Liver (tissue), 9 donors: Measurements from ENCODE around the gene MAN2A1. TPM values are rescaled to one million over a fixed set of nuclear protein-coding genes. Genes with fewer than 3 reads are reported as not detected.

Experiments used
- DNase-seq: peaks from one replicate; pipeline ENCODE4 v3.0.0-alpha.2; 2017; ENCODE audit warnings: low spot score
- H3K27ac ChIP-seq, 2 donors: one replicate each; pipeline ENCODE4 v1.7.0; 2013; ENCODE audit warnings: inconsistent platforms in 2 of 2, low read length in 2 of 2, control low read depth in 1 of 2, low read depth in 1 of 2, mild to moderate bottlenecking in 1 of 2
- H3K27me3 ChIP-seq, 4 donors: one replicate each; pipeline versions ENCODE4 v1.6.1 to v1.7.0; 2013; ENCODE audit warnings: low read length in 3 of 4, inconsistent platforms in 1 of 4, mild to moderate bottlenecking in 1 of 4, moderate library complexity in 1 of 4; ENCODE audit not compliant: control insufficient read depth in 4 of 4, insufficient read depth in 4 of 4
- H3K36me3 ChIP-seq, 4 donors: one replicate each; pipeline versions ENCODE4 v1.6.1 to v1.7.0; 2013; ENCODE audit warnings: low read length in 3 of 4, mild to moderate bottlenecking in 3 of 4, low read depth in 1 of 4, moderate library complexity in 1 of 4; ENCODE audit not compliant: control insufficient read depth in 4 of 4, insufficient read depth in 3 of 4
- H3K4me1 ChIP-seq, 4 donors: one replicate each; pipeline versions ENCODE4 v1.6.1 to v1.7.0; 2013; ENCODE audit warnings: low read length in 3 of 4, mild to moderate bottlenecking in 3 of 4, moderate library complexity in 1 of 4; ENCODE audit not compliant: control insufficient read depth in 4 of 4, insufficient read depth in 4 of 4
- H3K4me3 ChIP-seq, 3 donors: one replicate each; pipeline versions ENCODE4 v1.6.1 to v1.7.0; 2013; ENCODE audit warnings: low read length in 3 of 3, control low read depth in 1 of 3, low read depth in 1 of 3, mild to moderate bottlenecking in 1 of 3
- H3K9ac ChIP-seq, 2 donors: one replicate each; pipeline ENCODE4 v1.7.0; 2013; ENCODE audit warnings: low read length in 2 of 2, mild to moderate bottlenecking in 2 of 2, moderate library complexity in 2 of 2, control low read depth in 1 of 2, low read depth in 1 of 2
- H3K9me3 ChIP-seq, 4 donors: one replicate each; pipeline versions ENCODE4 v1.6.1 to v1.7.0; 2013; ENCODE audit warnings: low read length in 3 of 4; ENCODE audit not compliant: control insufficient read depth in 4 of 4
- ATF3 ChIP-seq: IDR thresholded peaks from 2 replicates; pipeline ENCODE4 v1.6.1; 2016; ENCODE audit warnings: antibody characterized with exemption
- CTCF ChIP-seq: fragments of 150-350 bp; IDR thresholded peaks from 2 replicates; pipeline ENCODE4 v1.5.1; 2017; ENCODE audit warnings: improper control_type of control experiment, low read depth, low read length; ENCODE audit not compliant: missing input control
- EGR1 ChIP-seq, 2 donors: IDR thresholded peaks; 2 replicates each; pipeline ENCODE4 v1.6.1; 2016 to 2018; ENCODE audit warnings: antibody characterized with exemption in 2 of 2, low read depth in 2 of 2
- FOXA1 ChIP-seq: IDR thresholded peaks from 2 replicates; pipeline ENCODE4 v1.6.1; 2016; ENCODE audit warnings: antibody characterized with exemption
- FOXA2 ChIP-seq: IDR thresholded peaks from 2 replicates; pipeline ENCODE4 v1.6.1; 2016; ENCODE audit warnings: antibody characterized with exemption
- GABPA ChIP-seq, 2 donors: IDR thresholded peaks in 1 of 2; conservative IDR thresholded peaks in 1 of 2; 2 replicates each; pipeline ENCODE4 v1.6.1; 2016; ENCODE audit warnings: antibody characterized with exemption in 2 of 2, mild to moderate bottlenecking in 1 of 2, moderate library complexity in 1 of 2
- HNF4A ChIP-seq, 2 donors: conservative IDR thresholded peaks; 2 replicates each; pipeline ENCODE4 v1.6.1; 2016; ENCODE audit warnings: antibody characterized with exemption in 2 of 2, mild to moderate bottlenecking in 2 of 2
- HNF4G ChIP-seq: IDR thresholded peaks from 2 replicates; pipeline ENCODE4 v1.6.1; 2016; ENCODE audit warnings: antibody characterized with exemption
- JUND ChIP-seq, 2 donors: IDR thresholded peaks; 2 replicates each; pipeline ENCODE4 v1.6.1; 2016; ENCODE audit warnings: antibody characterized with exemption in 2 of 2
- MAX ChIP-seq: IDR thresholded peaks from 2 replicates; pipeline ENCODE4 v1.6.1; 2016; ENCODE audit warnings: antibody characterized with exemption
- NR2F2 ChIP-seq: IDR thresholded peaks from 2 replicates; pipeline ENCODE4 v1.6.1; 2016; ENCODE audit warnings: antibody characterized with exemption
- RAD21 ChIP-seq, 2 donors: IDR thresholded peaks; 2 replicates each; pipeline ENCODE4 v1.6.1; 2016; ENCODE audit warnings: antibody characterized with exemption in 2 of 2, mild to moderate bottlenecking in 2 of 2
- REST ChIP-seq: IDR thresholded peaks from 2 replicates; pipeline ENCODE4 v1.6.1; 2016; ENCODE audit warnings: antibody characterized with exemption, mild to moderate bottlenecking
- RXRA ChIP-seq, 2 donors: IDR thresholded peaks; 2 replicates each; pipeline ENCODE4 v1.6.1; 2017 to 2018; ENCODE audit warnings: antibody characterized with exemption in 2 of 2, mild to moderate bottlenecking in 1 of 2
- SP1 ChIP-seq: IDR thresholded peaks from 2 replicates; pipeline ENCODE4 v1.6.1; 2018; ENCODE audit warnings: antibody characterized with exemption, mild to moderate bottlenecking
- TAF1 ChIP-seq: conservative IDR thresholded peaks from 2 replicates; pipeline ENCODE4 v1.6.1; 2016; ENCODE audit warnings: antibody characterized with exemption, mild to moderate bottlenecking
- YY1 ChIP-seq: IDR thresholded peaks from 2 replicates; pipeline ENCODE4 v1.6.1; 2016; ENCODE audit warnings: antibody characterized with exemption, mild to moderate bottlenecking
- ZBTB33 ChIP-seq: IDR thresholded peaks from 2 replicates; pipeline ENCODE4 v1.6.1; 2016; ENCODE audit warnings: antibody characterized with exemption
- WGBS: extraction: QIAGEN DNeasy Blood & Tissue Kit; methylation state at CpG from one replicate; pipeline ENCODE4 v1.1.7; 2013; 5-methylcytosine and 5-hydroxymethylcytosine counted together
- polyA plus RNA-seq, 2 donors: library from polyadenylated mRNA; stranded (reverse) in 1 of 2; unstranded in 1 of 2; fragments of 200-250 nt in 1 of 2; fragments of >200 nt in 1 of 2; fragmentation: Nextera tagmentation in 1 of 2; extraction: Ambion mirVana in 1 of 2; gene quantifications; one replicate each; pipeline versions ENCODE4 v1.2.1 to v1.2.3, GENCODE V29; 2013 to 2015
- total RNA-seq, 2 donors: library from RNA; depleted of rRNA; stranded (reverse); fragments of >200 nt; gene quantifications; one replicate each; pipeline ENCODE4 v1.2.3, GENCODE V29; 2014
- donor health status: healthy.
- donor health status: healthy.
- donor health status: healthy.
- donor health status: healthy.
- donor health status: healthy.

The MAN2A1 gene
- total and polyA plus RNA-seq, 4 donors: 21.4 to 82.8 (median 47.3) TPM

GRCh38 chr5:109740966-109741365 is 51.2 kb downstream of the MAN2A1 start:
- peaks cover 5 to 14% (median 9%) of the 10 kb centered on the region in 4 donors for H3K4me1 ChIP-seq
- WGBS: 96% methylated on average over 1 of the region's 1 CpG
- no peak for TF ChIP-seq JUND (IDR thresholded peaks at IDR 0.05)
- TF ChIP-seq MAX: no peak
- no peak for TF ChIP-seq FOXA2
- TF ChIP-seq HNF4G: no peak
- TF ChIP-seq SP1: no peak
- TF ChIP-seq RAD21 (IDR thresholded peaks at IDR 0.05): no peak
- TF ChIP-seq EGR1 (IDR thresholded peaks at IDR 0.05; ENCODE audit: low read depth in 2 of 2): no peak
- no peak for TF ChIP-seq TAF1
- TF ChIP-seq RXRA (IDR thresholded peaks at IDR 0.05): no peak
- TF ChIP-seq REST: no peak
- TF ChIP-seq FOXA1: no peak
- no peak for TF ChIP-seq ATF3
- no peak for TF ChIP-seq YY1
- no peak for TF ChIP-seq GABPA (IDR thresholded peaks at IDR 0.05 in 1 of 2, conservative IDR thresholded peaks at IDR 0.05 in 1 of 2)
- no peak for TF ChIP-seq NR2F2
- no peak for TF ChIP-seq ZBTB33
- TF ChIP-seq HNF4A (conservative IDR thresholded peaks at IDR 0.05): no peak

GRCh38 chr5:109741390-109741789 is 51.7 kb downstream of the MAN2A1 start:
- WGBS: 88% methylated on average over 1 of the region's 1 CpG
- TF ChIP-seq RXRA (IDR thresholded peaks at IDR 0.05): no peak
- TF ChIP-seq ATF3: no peak
- no peak for TF ChIP-seq TAF1
- no peak for TF ChIP-seq SP1
- TF ChIP-seq GABPA (IDR thresholded peaks at IDR 0.05 in 1 of 2, conservative IDR thresholded peaks at IDR 0.05 in 1 of 2): no peak
- no peak for TF ChIP-seq YY1
- TF ChIP-seq NR2F2: no peak
- TF ChIP-seq JUND (IDR thresholded peaks at IDR 0.05): no peak
- TF ChIP-seq HNF4G: no peak
- no peak for TF ChIP-seq EGR1 (IDR thresholded peaks at IDR 0.05; ENCODE audit: low read depth in 2 of 2)
- TF ChIP-seq MAX: no peak
- TF ChIP-seq RAD21 (IDR thresholded peaks at IDR 0.05): no peak
- TF ChIP-seq REST: no peak
- TF ChIP-seq HNF4A (conservative IDR thresholded peaks at IDR 0.05): no peak
- no peak for TF ChIP-seq FOXA1
- no peak for TF ChIP-seq CTCF
- no peak for TF ChIP-seq FOXA2

More at GRCh38 chr5:109740966-109741365, 51.2 kb downstream of the MAN2A1 start:
- Histone ChIP-seq H3K9ac (no peak overlapping the region), H3K4me3 (no peak overlapping the region), H3K27ac (no peak overlapping the region), H3K9me3 (no peaks in the 10 kb centered on the region), H3K36me3 (no peaks in the 10 kb centered on the region), H3K27me3 (no peaks in the 10 kb centered on the region)
- DNase-seq: no peak

More at GRCh38 chr5:109741390-109741789, 51.7 kb downstream of the MAN2A1 start:
- Histone ChIP-seq H3K27me3 (no peaks in the 10 kb centered on the region), H3K4me1 (peaks cover 5 to 14% (median 9%) of the 10 kb centered on the region in 4 donors), H3K4me3 (no peak overlapping the region), H3K9me3 (no peaks in the 10 kb centered on the region), H3K9ac (no peak overlapping the region), H3K36me3 (no peaks in the 10 kb centered on the region), H3K27ac (no peak overlapping the region)
- DNase-seq: no peak
